Muscle of arm (tissue), 12 donors: Measurements from ENCODE around the gene TMEM253. TPM values are rescaled to one million over a fixed set of nuclear protein-coding genes. Genes with fewer than 3 reads are reported as not detected.

Experiments
- DNase-seq: peaks from one replicate; pipeline ENCODE4 v3.0.0-alpha.2; 2013
- polyA plus RNA-seq, 12 donors: library from polyadenylated mRNA; unstranded; fragments of 120-200 nt; gene quantifications; one replicate each; pipeline ENCODE4 v1.2.1, GENCODE V29; 2013; ENCODE audit not compliant: insufficient read length in 12 of 12

The TMEM253 gene
- polyA plus RNA-seq, 12 donors, result 0.27 to 0.82 (median 0.52) TPM; not detected in 2

DNA sequence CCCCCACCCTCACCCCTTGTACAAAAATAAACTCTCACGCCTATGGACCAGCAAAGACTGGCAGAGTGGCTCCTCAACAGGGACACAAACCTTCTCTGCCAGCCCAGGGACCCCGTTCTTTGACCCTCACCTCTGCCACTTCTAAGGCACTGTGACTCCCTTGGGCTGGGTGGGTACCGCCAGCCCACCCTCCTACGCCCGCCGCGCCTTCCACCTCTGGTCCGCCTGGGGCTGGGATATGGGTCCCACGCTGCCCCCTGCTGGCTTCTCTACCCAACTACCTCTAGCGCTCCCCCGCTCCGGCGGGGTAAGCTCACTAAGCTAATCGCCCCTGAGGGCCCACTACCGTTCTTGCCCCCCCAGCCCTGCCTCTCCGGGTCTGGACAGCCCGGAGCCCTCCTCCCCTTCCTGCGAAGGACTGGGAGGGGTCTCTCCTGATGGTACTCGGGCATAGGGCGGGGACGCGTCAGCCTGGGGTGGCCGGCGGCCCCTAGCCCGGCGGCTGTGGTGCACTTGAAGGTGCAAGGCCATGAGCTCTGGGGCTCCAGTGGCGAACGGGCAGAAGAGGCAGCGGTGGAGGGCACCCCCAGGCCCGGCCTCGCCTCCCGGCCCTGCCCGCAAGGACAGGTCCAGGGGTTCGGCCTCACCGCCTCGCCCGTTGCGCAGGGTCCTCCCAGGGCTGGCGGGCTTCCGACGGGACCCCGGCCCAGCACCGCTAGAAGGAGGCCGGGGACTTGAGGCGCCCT is 10.5 kb upstream of the TMEM253 start:
- no peak for DNase-seq

DNA sequence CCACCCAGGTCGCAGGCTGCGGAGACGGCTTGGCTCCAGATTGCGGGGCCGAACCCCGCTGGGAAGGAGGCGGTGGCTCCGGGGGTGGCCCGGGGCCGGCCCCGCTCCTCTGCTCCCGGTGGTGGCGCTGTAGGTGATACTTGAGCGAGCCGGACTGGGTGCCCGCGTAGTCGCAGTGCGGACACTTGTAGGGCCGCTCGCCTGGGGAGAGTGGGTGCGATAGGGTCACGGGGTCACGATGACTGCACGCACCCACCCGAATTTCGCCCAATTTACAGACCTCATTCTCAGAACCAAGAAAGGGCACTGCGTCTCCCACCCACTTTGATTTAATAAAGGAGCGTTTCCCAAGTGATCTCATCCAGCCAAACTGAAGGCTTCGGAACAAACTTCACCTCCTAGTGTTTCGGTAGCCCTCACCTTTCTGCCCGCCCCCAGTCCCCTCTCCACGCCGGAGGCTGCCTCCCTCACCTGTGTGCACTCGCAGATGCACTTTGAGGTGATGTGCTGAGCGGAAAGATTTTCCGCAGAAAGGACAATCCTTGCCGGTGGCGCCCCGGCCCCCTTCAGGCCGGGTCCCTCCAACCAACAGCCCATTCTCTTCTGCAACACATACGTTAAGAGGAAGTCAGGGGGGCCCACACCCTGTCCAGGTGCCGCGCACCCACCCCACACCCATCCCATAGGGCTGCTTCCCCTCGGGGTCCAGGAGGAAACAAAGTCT is 9.8 kb upstream of the TMEM253 start:
- no peak for DNase-seq

DNA sequence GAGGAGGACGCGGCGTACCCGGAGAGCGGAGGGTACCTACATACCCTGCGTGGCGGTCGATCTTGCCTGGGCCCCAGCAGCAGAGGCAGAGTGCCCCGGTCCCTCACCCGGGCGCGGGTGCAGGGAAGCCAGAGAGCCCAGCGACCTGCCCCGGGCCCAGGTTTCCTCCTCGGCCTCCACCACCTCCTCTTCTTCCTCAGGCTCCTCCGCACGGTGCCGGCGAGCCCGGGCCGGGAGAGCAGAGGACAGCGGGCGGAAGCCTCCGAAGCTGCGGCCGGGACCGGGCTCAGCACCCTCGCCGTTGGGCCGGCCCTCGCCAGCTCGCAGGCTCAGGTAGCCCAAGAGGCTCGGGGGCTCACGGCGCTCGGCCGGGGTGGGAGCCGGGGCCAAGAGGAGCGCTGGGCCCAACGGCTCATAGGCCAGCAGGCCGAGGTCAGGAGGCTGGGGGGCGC is 9.0 kb upstream of the TMEM253 start:
- DNase-seq, result no peak

DNA sequence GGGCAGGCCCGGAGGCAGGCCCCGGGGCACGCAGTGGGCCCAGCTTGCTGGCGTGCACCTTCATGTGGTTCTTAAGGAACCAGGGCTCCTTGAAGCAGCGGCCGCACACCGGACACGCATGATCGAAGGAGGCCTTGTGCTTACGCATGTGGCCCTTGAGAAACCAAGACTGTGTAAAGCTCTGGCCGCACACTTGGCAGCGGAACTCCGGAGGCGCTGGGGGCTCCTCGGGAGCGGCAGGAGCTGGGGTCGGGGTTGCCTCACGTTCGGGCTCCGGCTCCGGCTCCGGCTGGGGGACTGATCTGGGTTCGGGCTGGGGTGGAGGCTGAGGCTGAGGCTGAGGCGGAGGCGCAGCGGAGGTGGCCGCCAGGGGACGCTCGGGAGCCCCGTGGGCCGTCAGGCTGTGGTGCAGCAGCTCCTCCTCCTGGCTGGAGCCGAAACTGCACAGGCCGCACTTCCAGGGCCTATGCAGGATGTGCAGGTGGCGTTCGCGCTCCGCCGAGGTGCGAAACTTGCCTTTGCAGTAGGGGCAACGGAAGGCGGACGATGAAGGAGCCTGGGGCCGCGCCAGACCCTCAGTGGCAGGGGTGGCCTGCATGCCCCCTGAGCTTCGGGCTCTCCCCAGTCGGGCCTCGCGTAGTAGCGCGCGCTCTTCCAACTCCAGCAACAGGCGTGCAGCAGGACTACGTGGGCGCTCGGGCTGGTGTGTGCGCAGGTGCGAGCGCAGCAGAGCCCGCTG is 8.4 kb upstream of the TMEM253 start:
- DNase-seq, result peak; percentile 85

DNA sequence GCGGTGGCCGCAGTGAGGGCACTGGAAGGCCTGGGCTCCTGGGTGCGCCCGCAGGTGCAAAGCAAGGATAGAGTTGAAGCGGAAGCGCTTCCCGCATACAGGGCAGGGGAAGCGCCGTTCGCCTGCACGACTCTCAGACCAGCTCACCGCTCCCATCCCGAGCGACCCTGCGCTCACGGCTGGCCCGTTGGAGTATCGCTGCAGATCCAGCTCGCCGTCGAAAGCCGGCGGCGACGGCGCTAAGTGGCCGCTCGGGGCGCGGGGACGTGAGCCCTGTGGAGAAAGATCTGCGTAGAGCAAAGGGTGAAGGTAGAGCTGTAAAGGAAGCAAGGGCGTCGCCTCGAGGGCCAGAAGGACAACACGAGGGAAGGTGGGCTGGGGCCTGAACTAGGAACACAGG is 7.8 kb upstream of the TMEM253 start:
- DNase-seq, result no peak

DNA sequence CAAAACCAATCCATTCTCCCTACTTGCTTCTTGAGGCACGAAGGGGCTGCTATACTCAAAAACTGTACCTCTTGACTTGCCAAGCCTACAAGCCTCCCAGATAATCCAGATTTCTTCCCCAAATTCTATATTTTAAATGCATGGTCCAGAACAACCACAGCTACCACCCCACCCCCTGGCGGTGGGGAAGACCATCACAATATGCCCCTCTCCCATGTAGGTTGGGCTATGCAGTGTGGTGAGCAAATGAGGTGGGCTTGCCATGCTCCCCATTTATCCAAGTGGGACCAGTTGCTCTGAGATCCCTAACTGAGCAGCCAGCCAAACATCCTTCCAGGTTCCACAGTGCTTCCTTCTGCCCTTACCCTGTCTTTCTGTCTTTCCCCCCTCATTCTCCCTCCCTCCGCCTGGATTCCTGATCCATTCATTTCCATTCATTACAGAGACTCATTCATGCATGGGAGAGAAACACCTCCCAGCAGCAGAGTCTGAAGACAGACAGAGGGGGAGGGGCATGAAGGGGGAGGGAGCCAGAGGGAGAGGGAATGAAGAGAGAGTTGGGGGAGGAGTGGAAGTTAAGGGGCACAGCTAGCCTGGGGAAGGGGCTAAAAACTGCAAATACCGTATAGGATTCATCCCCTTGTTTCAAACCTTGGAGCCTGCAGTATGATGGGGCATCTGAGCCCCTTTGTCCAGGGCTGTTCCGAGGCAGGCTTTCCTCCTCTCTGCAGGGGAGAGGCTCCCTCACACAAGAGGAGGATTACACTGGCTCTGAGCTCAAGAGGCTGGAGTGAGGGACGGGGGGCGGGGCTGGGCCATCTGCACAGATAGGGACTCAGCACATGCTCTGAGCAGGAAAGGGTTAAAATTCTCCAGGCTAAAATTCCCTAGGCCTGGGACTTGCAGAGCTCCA is 6.8 kb upstream of the TMEM253 start:
- no peak for DNase-seq

DNA sequence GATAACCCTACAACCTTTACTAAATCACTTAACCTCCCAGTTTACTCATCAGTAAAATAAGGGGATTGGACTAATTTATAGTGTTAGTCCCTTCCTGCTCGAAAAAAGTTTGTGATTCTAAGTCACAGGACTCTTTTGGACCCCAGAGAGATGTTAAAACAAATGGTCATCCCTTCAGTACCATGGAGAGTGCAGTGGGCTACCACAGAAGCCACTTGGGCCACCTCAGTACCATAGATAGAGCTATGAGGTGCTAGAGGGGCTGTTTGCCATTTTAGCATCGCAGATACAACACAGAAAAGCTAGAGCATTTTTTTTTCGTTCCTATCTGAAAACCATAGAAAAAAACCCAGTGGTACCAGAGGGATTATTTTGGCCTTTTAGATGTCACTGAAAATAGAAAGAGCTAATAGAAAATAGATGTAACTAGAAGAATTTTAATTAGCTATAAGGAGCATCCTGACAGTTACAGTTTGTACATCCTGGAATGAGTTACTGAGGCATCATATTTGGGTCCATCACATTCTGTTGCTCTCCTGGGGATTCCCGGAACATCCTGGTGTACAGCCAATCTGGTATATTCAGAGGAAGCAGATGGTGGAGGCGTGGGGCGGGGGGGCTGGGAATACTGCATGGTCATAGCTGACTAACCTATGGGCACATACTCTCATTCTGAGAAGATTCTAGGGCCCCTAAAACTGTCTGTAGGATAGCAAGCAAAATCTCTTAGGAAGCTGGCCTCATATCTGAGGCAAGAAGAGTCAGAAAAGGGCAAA is 5.2 kb upstream of the TMEM253 start:
- DNase-seq, result no peak

DNA sequence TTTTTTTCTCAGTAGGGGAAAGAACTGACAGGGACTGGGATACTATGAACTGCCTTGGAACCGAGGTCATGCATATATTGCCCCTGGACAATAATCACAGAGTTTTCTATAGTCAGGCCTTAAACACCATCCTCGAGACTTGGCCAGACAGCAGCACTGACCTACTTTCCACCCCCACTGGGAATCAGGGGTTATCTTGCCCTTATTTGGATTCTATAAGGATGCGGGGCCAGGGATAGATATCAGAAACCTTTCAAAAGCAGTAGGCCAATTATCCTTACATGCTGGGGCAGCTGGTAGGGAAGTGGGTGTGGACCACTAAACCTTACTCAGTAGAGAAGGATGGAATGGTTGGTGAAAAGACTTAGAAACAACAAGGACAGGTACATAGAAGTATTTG is 4.4 kb upstream of the TMEM253 start:
- DNase-seq, result no peak

DNA sequence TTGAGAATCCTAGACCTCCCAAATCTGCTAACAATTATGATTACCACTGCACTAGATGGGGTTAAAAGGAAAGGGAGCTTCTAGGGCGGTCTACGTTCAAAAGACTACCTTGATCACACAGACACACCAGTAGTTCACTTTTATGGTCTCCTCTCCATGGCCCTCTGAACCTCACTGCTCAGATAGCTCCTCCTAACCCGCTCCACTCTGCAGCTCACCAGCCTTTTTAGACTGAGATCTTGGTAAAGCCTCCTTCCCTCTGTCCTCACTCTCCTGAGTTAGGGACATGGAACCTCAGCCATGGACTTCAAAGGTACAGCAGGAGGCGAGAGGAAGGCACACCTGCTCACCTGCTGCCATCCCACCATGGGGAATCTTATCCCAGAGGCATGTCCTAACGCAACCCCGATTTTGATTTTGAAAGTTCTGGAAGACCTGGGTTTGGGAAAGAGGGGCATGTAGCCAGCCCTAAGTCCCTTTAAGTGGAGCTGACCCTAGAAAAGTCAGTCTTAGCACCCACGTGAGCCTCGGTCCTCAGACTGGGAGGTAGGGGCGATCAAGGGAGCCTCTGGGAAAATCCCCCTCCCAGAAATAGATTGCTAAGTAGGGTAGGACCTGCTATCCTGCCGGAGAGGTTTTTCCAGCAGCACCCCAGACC is 3.8 kb upstream of the TMEM253 start:
- no peak for DNase-seq

DNA sequence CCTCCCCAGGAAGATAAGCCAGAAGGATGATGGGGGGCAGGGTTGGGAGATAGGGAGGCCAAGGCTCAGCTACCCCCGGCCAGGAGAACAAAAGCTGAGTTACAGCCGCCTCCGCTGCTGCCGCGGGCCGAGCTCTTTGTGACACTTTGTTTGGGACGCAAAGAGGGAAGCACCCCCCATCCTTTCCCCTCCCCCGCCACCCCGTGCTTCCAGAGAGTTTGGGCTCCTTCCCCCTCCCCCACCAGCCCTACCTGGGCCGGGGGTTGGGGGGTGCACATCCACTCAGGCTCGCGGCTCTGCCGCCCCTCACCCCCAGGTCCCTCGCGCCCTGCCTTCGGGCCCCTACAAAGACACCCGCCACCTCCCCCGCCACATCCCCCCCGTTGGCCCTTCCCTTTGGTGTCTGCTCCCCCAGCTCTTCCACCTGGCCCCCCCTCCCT is 3.2 kb upstream of the TMEM253 start:
- DNase-seq, result no peak

DNA sequence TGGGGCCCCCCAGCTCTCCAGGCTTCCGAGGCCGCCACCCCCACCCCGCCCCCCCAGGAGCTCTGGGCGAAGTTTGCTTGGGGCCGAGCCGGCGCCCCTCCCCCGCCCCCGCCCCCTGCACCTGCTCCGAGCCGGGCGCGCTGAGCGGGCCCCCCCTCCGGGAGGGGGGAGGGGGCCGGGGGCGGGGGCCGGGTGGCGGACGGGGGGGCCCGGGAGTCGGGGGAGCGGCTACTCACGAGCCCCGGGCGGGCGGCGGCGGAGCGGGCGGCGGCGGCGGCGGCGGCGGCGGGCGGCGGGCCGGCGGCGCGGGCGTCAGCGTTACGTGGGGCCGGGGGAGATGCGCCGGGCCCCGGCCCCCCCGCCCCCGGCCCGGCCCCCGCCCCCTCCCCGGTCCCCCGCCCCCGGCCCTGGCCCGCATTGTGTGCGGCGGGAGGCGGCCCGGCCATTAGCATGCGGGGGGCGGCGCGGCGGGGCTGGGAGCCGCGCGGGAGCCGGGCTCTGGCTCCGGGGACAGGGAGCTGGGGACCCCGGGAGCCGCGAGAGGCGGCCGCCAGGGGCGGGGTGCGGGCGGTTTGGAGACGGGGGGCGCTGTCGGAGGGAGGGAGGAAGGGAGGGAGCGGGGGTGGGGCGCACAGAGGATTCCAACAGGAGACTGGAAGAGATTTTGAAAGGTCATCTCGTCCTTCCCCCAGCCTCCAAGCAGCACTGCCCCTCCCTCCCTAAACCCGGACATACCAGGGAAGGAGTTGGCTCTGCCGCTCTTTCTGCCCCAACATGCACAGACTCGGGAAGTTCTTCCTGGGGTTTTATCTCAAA is 2.6 kb upstream of the TMEM253 start, which contains the start of gene ZNF219:
Gene ZNF219 (minus strand): TSS at position 580 of the 816 bp plus-strand sequence. CDS start 5,064 bp downstream, outside the sequence.
- DNase-seq, result peak; percentile 46

DNA sequence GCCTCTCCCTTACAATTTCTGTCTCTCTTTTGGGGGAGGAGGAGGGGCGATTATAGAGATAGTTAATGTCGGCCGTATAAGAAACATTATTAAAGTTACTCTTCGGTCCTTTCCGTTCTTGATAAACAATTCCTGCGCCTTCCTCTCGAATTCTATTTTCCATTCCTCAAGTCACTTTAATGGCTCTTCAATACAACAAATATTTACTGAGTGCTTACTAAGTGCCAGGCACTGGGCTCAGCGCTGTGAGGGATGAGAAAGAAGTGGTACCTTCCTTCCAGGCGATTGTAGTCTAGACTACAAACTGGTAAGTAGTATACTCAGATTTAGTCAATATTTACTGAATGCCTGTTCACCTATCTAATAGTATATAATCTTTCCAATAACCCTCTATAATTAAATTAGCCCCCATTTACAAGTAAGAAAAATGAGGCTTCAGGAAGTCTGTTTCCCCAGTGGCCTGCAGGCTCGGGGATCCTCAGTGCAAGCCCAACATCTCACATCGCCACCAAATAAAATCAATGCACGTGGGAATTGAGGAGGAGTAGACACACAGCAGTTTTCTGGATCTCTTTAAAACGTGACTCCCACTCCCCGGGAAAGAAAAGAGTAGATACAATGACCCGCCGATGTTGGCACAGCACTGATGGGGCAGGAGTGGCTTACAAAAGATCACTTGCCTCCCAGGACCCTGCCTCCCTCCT is 1.8 kb upstream of the TMEM253 start:
- no peak for DNase-seq

DNA sequence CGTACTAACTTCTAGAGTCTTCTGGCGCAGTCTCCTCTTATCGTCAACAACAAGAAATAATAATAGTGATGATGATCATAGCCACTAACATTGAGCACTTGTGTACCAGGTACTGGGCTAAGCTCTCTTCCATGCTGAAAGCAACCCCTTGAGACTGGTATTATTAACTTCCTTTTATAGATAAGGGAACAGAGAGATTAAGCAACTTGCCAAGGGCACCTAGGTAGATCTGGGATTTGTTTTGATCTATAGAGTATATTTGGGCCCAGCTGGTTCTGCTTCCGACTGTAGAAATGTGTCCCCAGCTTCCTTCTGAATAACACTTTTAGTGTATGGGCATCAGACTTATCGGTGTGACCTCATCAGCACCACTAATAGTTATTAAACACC is 1.3 kb upstream of the TMEM253 start:
- no peak for DNase-seq

DNA sequence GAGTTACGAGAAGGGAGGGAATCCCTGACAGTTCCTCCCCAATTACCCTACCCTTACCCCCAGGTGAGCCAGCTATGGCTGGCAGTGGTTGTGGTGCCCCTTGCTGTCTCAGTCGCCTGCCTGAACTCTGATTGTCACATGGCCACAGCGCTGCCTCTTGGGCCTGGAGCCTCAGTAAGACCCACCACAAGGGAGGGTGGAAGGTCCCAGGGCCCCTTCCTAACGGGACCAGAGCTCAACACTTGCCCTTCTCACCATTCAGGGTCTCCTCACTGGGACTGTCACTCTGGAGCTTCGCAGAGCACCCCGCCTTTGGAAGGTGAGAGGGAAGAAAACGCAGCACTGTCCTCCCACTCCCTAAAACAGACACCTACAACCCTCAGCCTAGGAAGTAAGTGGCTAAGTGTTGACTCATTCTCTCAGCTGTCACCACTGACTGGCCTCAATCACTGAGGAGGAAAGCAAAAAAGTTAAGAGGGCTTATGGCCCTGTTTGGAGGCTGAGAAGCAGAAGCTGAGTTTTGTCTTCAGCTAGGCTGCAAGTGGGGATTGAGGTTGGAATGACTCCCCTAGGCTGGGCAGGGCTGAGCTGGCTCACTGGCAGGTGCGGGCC is 1.0 kb downstream of the TMEM253 start:
- DNase-seq, result no peak

DNA sequence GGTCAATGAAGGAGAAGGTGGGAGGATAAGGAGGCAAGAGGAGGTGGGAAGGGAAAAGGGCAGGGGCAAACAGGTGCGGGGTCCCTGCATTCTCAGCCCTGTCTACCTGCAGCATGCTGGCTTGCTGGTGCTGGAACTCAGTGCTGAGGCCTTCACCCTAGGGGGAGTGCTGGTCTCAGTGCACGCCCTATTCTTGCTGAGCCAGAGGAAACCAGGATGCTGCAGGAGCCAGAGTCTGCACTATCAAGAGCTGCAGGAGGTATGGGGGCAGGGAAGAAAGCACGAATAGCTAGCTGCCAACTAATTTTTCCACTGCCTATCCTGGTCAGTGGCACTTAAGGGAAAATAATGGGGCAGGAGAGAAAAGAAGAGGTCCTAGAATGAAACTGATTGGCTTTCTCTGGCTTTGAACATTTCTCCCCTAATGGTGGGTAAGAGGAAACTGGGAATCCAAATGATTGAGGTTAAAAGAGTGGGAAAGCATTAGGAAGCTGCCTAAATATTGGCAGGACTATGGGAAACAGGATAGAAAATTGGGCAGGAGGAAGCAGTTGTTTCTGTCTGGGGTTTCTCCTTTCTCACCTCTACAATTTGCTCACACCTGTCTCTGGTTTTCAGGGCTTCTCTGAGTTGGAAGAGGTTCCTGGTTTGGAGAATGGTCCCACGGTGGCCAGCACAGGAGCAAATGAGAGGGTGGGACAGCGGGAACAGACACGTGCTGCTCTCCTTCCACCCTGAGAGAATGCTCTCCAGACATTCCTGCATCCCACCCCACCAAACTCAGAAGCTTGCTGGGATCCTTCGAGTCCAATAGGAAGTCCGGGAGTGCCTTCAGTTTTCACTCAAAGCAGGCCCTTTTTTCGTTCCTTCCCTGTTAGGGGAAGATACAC is 1.9 kb downstream of the TMEM253 start:
- no peak for DNase-seq

DNA sequence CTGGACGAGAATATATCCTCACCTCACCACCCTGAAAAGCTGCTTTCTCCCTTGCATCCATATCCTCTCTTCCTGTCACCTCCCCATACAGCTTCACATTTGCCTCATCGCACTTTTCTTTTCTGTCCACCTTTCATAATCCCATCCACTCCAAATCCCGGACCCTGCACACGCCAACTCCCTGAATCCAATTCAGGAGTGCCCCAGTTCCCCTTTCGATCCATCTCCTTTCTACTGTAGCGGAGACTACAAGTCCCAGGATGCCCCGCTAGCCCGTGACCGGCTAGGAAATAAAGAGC is 2.5 kb downstream of the TMEM253 start:
- no peak for DNase-seq
